Body of pancreas (tissue), 4 donors: ENCODE results near the gene DPH1. TPM values are rescaled to one million over a fixed set of nuclear protein-coding genes. Genes with fewer than 3 reads are reported as not detected.

Experiments
- ATAC-seq: fragments of 150-250 bp; one replicate; pipeline ENCODE4 v1.9.1; 2016
- DNase-seq, 4 donors: peaks; one replicate each; pipeline ENCODE4 v3.0.0-alpha.2; 2019
- H3K27ac ChIP-seq, 4 donors: fragments of 200-600 bp; sonication (generic); 1 replicate in 3 of 4; 2 replicates in 1 of 4; pipeline versions ENCODE4 v1.5.1 to v1.6.1; 2016 to 2019; ENCODE audit warnings: mild to moderate bottlenecking in 1 of 4, mixed read lengths in 1 of 4, moderate library complexity in 1 of 4
- H3K27me3 ChIP-seq, 2 donors: fragments of 200-600 bp; sonication (generic); one replicate each; pipeline ENCODE4 v1.6.0; 2016; ENCODE audit warnings: mild to moderate bottlenecking in 1 of 2
- H3K36me3 ChIP-seq, 2 donors: fragments of 200-600 bp; sonication (generic); replicated peaks in 1 of 2; 2 replicates each; pipeline ENCODE4 v1.5.1; 2016; ENCODE audit warnings: low read depth in 2 of 2; ENCODE audit not compliant: insufficient read depth in 1 of 2
- H3K4me1 ChIP-seq: fragments of 200-600 bp; sonication (generic); one replicate; pipeline ENCODE4 v1.6.0; 2016
- H3K4me3 ChIP-seq, 2 donors: fragments of 200-600 bp; sonication (generic); 1 replicate in 1 of 2; 2 replicates in 1 of 2; pipeline ENCODE4 v1.5.1; 2016 to 2019
- H3K9me3 ChIP-seq, 3 donors: fragments of 200-600 bp; sonication (generic); 1 replicate in 2 of 3; 2 replicates in 1 of 3; pipeline ENCODE4 v1.5.1; 2016
- CTCF ChIP-seq, 7 experiments: fragments of 450-650 bp in 4 of 7; fragments of 200-600 bp in 3 of 7; sonication (generic) in 3 of 7; IDR thresholded peaks; one replicate each; pipeline ENCODE4 v1.5.1; 2016 to 2019; ENCODE audit warnings: antibody characterized with exemption in 7 of 7
- POLR2A ChIP-seq, 3 donors: fragments of 450-650 bp; IDR thresholded peaks; one replicate each; pipeline ENCODE4 v1.6.1; 2016; ENCODE audit warnings: antibody characterized with exemption in 3 of 3, mild to moderate bottlenecking in 2 of 3
- WGBS, 2 donors: methylation state at CpG; one replicate each; pipeline ENCODE4 v1.1.5; 2017; 5-methylcytosine and 5-hydroxymethylcytosine counted together
- intact Hi-C: fragments of 100-400 bp; cut with DNase I; formaldehyde crosslinking; loops from one replicate; pipeline ENCODE4 v1.15.1; 2023
- total RNA-seq, 2 donors: library from RNA; depleted of rRNA; stranded (reverse); fragments of >200 nt; gene quantifications; one replicate each; pipeline ENCODE4 v1.1.0, GENCODE V29; 2016

Gene DPH1
- total RNA-seq, 2 donors from 2014 or later: 34.8 to 77.8 TPM

DNA sequence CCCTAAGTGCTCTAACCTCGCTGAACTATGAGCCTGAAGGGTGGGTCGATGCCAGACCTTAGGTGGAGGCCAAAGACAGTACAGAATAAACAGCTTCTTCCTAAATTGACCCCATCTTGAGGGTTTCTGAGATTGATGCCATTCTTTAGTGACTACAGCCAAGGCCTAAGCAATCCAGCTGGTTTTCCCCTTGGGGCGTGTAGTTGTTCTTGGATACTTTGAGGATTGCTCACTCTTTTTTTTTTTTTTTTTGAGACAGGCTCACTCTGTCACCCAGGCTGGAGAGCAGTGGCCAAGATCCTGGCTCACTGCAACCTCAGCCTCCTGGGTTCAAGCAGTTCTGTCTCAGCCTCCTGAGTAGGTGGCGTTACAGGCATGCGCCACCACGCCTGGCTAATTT lies 13.8 kb downstream of the DPH1 start:
- intact Hi-C loops: no loop called here
- ATAC-seq: no peak
- DNase-seq: no peak
- Histone ChIP-seq H3K4me3 (no peak overlapping the region), H3K36me3 (peaks cover 0 to 5% of the 10 kb centered on the region in 2 donors), H3K27me3 (peaks cover 0 to 4% of the 10 kb centered on the region in 2 donors), H3K4me1 (peaks cover 30% of the 10 kb centered on the region), H3K9me3 (no peaks in the 10 kb centered on the region), H3K27ac (no peak overlapping the region)
- TF ChIP-seq CTCF (IDR thresholded peaks at IDR 0.05) (no peak), POLR2A (IDR thresholded peaks at IDR 0.05) (no peak)
- WGBS, 2 donors: 86 to 92% methylated on average over 6 of the region's 6 CpGs

- intact Hi-C loops: no loop called here
- no peak overlapping the region for H3K4me3 ChIP-seq
- H3K27ac ChIP-seq: no peak overlapping the region
- TF ChIP-seq CTCF (IDR thresholded peaks at IDR 0.05) (no peak), POLR2A (IDR thresholded peaks at IDR 0.05) (no peak)
- H3K36me3 ChIP-seq: peaks cover 0 to 5% of the 10 kb centered on the region in 2 donors
- H3K4me1 ChIP-seq: peaks cover 36% of the 10 kb centered on the region
- H3K9me3 ChIP-seq: no peaks in the 10 kb centered on the region
- no peak for DNase-seq
- 98% methylated on average over 4 to 5 of the region's 5 CpGs for WGBS, 2 donors
- no peak for ATAC-seq
- peaks cover 0 to 4% of the 10 kb centered on the region in 2 donors for H3K27me3 ChIP-seq
Measured at GRCh38 chr17:2044263-2044894, 14.4 kb downstream of the DPH1 start.

DNA sequence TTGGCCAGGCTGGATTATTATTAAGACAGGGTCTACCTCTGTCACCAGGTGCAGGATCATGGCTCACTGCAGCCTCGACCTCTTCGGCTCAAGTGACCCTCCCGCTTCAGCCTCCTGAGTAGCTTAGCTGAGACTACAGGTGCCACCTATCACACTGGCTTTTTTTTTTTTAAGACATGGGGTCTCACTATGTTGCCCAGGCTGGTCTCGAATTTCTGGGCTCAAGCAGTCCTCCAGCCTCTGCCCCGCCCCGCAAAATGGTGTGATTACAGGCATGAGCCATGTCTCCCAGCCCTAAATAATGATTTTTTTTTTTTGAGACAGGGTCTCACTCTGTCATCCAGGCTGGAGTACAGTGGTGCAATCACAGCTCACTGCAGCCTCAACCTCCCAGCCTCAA lies 17.6 kb downstream of the DPH1 start:
- DNase-seq (no peak), ATAC-seq (no peak)
- WGBS, 2 donors: 73 to 75% methylated on average over 6 of the region's 6 CpGs
- Histone ChIP-seq H3K36me3 (peaks cover 0 to 5% of the 10 kb centered on the region in 2 donors), H3K4me1 (peaks cover 37% of the 10 kb centered on the region), H3K27me3 (peaks cover 0 to 4% of the 10 kb centered on the region in 2 donors), H3K27ac (no peak overlapping the region), H3K4me3 (no peak overlapping the region), H3K9me3 (no peaks in the 10 kb centered on the region)
- intact Hi-C loops: no loop called here
- no peak for TF ChIP-seq POLR2A (IDR thresholded peaks at IDR 0.05)
- TF ChIP-seq CTCF (IDR thresholded peaks at IDR 0.05): no peak

- Histone ChIP-seq H3K27me3 (peaks cover 0 to 4% of the 10 kb centered on the region in 2 donors), H3K36me3 (peaks cover 0 to 1% of the 10 kb centered on the region in 2 donors), H3K4me1 (peaks cover 32% of the 10 kb centered on the region), H3K27ac (no peak overlapping the region), H3K4me3 (no peak overlapping the region), H3K9me3 (no peaks in the 10 kb centered on the region)
- no peak for DNase-seq
- TF ChIP-seq CTCF (IDR thresholded peaks at IDR 0.05) (no peak), POLR2A (IDR thresholded peaks at IDR 0.05) (no peak)
- ATAC-seq: no peak
- WGBS, 2 donors: 4 to 6% methylated on average over 9 of the region's 9 CpGs
- intact Hi-C loops: no loop called here
Measured at GRCh38 chr17:2048805-2049204, 18.9 kb downstream of the DPH1 start.
